HepG2 (cell line): ENCODE measurements around the gene SNIP1. TPM values are rescaled to one million over a fixed set of nuclear protein-coding genes. Genes with fewer than 3 reads are reported as not detected.

Experiments
- BCLAF1 ChIP-seq: fragments of 450-650 bp; IDR thresholded peaks from 2 replicates; pipeline ENCODE4 v1.6.1; 2017; ENCODE audit warnings: mild to moderate bottlenecking
- CENPT ChIP-seq: sonication (generic); formaldehyde crosslinking; IDR thresholded peaks from 2 replicates; pipeline ENCODE4 v1.8.0; 2022; ENCODE audit warnings: low read depth, mild to moderate bottlenecking, moderate library complexity, missing genetic modification reagents
- CHD4 ChIP-seq: fragments of 200-600 bp; sonication (generic); IDR thresholded peaks from 2 replicates; pipeline ENCODE4 v1.7.0; 2017; ENCODE audit warnings: mild to moderate bottlenecking, low read length, borderline replicate concordance
- CTCF ChIP-seq: sonication (generic); formaldehyde crosslinking; IDR thresholded peaks from 2 replicates; pipeline ENCODE4 v1.5.0; 2020; ENCODE audit warnings: mild to moderate bottlenecking, missing genetic modification reagents, moderate library complexity
- DPF2 ChIP-seq: sonication (generic); formaldehyde crosslinking; IDR thresholded peaks from 2 replicates; pipeline ENCODE4 v1.4.0; 2020; ENCODE audit warnings: mild to moderate bottlenecking, low read depth, missing genetic modification reagents, borderline replicate concordance
- GABPA ChIP-seq, 2 experiments: IDR thresholded peaks; 2 replicates each; pipeline ENCODE4 v1.6.1; 2011 to 2016; ENCODE audit warnings: low read depth in 2 of 2, low read length in 1 of 2, missing biosample characterization in 1 of 2, missing genetic modification characterization in 1 of 2
- HNF1A ChIP-seq, 2 experiments: sonication (generic) in 1 of 2; formaldehyde crosslinking in 1 of 2; IDR thresholded peaks; 2 replicates each; pipeline versions ENCODE4 v1.4.0 to v1.6.1; 2016 to 2020; ENCODE audit warnings: borderline replicate concordance in 1 of 2, low read depth in 1 of 2, mild to moderate bottlenecking in 1 of 2, missing genetic modification reagents in 1 of 2
- HNF4G ChIP-seq, 2 experiments: sonication (generic) in 1 of 2; formaldehyde crosslinking in 1 of 2; IDR thresholded peaks; 2 replicates each; pipeline versions ENCODE4 v1.4.0 to v1.6.1; 2011 to 2020; ENCODE audit warnings: borderline replicate concordance in 2 of 2, low read depth in 2 of 2, mild to moderate bottlenecking in 2 of 2, low read length in 1 of 2, missing genetic modification reagents in 1 of 2, moderate library complexity in 1 of 2
- ZBTB10 ChIP-seq: sonication (generic); formaldehyde crosslinking; IDR thresholded peaks from 2 replicates; pipeline ENCODE4 v1.4.0; 2020; ENCODE audit warnings: missing genetic modification reagents, borderline replicate concordance
- ZBTB8A ChIP-seq: sonication (generic); formaldehyde crosslinking; IDR thresholded peaks from 2 replicates; pipeline ENCODE4 v1.4.0; 2020; ENCODE audit warnings: mild to moderate bottlenecking, low read depth, missing genetic modification reagents, borderline replicate concordance
- ZFP36L1 ChIP-seq: sonication (generic); formaldehyde crosslinking; IDR thresholded peaks from 2 replicates; pipeline ENCODE4 v1.8.0; 2022; ENCODE audit warnings: mild to moderate bottlenecking, missing genetic modification reagents, moderate library complexity
- ZKSCAN5 ChIP-seq: sonication (generic); formaldehyde crosslinking; IDR thresholded peaks from 2 replicates; pipeline ENCODE4 v1.5.1; 2020; ENCODE audit warnings: mild to moderate bottlenecking, missing genetic modification reagents
- ZNF414 ChIP-seq: sonication (generic); formaldehyde crosslinking; IDR thresholded peaks from 2 replicates; pipeline ENCODE4 v1.5.0; 2020; ENCODE audit warnings: missing genetic modification reagents
- polyA plus RNA-seq, 8 experiments: library from polyadenylated mRNA; depleted of rRNA in 3 of 8; stranded (reverse) in 7 of 8; unstranded in 1 of 8; fragments of >200 nt; fragmentation: Illumina TruSeq in 4 of 8; extraction: Trizol in 4 of 8; gene quantifications; 2 replicates each; pipeline versions ENCODE4 v1.2.1 to v1.2.3, GENCODE V29; 2011 to 2016; ENCODE audit warnings: low read depth in 4 of 8, missing spikeins in 1 of 8, mixed read lengths in 1 of 8; ENCODE audit not compliant: insufficient read depth in 1 of 8
- total RNA-seq, 5 experiments: library from RNA; depleted of rRNA; stranded (reverse); fragments of >200 nt; fragmentation: Illumina TruSeq; extraction: Trizol; gene quantifications; 2 replicates each; pipeline ENCODE4 v1.2.3, GENCODE V29; 2016; ENCODE audit warnings: low read depth in 1 of 5

Gene SNIP1
- total and polyA plus RNA-seq, 2 of the 13 experiments (the other 11 are each of a cell fraction or from before 2014, with no cell fraction given): 5.5 to 11.2 TPM

- TF ChIP-seq ZBTB10 (CRISPR knock-in tag) (no peak), HNF4G (IDR thresholded peaks at IDR 0.05; ENCODE audit: borderline replicate concordance, low read depth, low read length) (no peak), HNF4G (CRISPR knock-in tag; IDR thresholded peaks at IDR 0.05; ENCODE audit: borderline replicate concordance, low read depth) (no peak), ZFP36L1 (CRISPR knock-in tag) (no peak), BCLAF1 (no peak), ZBTB8A (no peak), DPF2 (CRISPR knock-in tag) (no peak), CTCF (CRISPR knock-in tag) (peak; percentile 28), HNF1A (IDR thresholded peaks at IDR 0.05; ENCODE audit: low read depth) (no peak), HNF1A (CRISPR knock-in tag; IDR thresholded peaks at IDR 0.05; ENCODE audit: borderline replicate concordance) (peak; percentile 69; the same call in 1 of the 2 replicates), ZNF414 (CRISPR knock-in tag) (no peak), CHD4 (no peak), ZKSCAN5 (CRISPR knock-in tag) (no peak), GABPA (IDR thresholded peaks at IDR 0.05; ENCODE audit: low read depth, low read length) (peak; percentile 91), GABPA (CRISPR knock-in tag; IDR thresholded peaks at IDR 0.05; ENCODE audit: low read depth) (peak; percentile 95), CENPT (CRISPR knock-in tag) (no peak)
Observed at GRCh38 chr1:37595440-37596181, 41.5 kb upstream of the SNIP1 start, which contains the start of gene GNL2 (continued).
